ENCODE measurements around the gene TMEM59L.
"Not testable (repeated sequence)": the region's sequence is repeated elsewhere in the genome, so short reads cannot be mapped to it uniquely, and the experiment has no call there.

The TMEM59L gene

GRCh38 chr19:18593367-18594095 lies 19.1 kb upstream of the TMEM59L start:
- DNase-seq (ENCODE audit: insufficient read length, low spot score), result no peak
- FAIRE-seq, result no peak
- TF ChIP-seq TAF1 (IDR thresholded peaks at IDR 0.05; ENCODE audit: low read depth, low read length) (no peak), POLR2A (IDR thresholded peaks at IDR 0.05; ENCODE audit: low read depth, low read length) (no peak), POU2F2 (IDR thresholded peaks at IDR 0.05; ENCODE audit: low read depth, low read length) (no peak), SPI1 (IDR thresholded peaks at IDR 0.05; ENCODE audit: low read depth, low read length) (no peak), POLR2AphosphoS5 (IDR thresholded peaks at IDR 0.05; ENCODE audit: low read depth, low read length) (no peak), PAX5 (IDR thresholded peaks at IDR 0.05; ENCODE audit: insufficient read depth, low read length, severe bottlenecking) (no peak)

- peak; percentile 90 for FAIRE-seq
These were observed 18.4 kb upstream of the TMEM59L start for GRCh38 chr19:18594096-18594823.

GRCh38 chr19:18594824-18595373 lies 17.8 kb upstream of the TMEM59L start:
- TF ChIP-seq POLR2A (IDR thresholded peaks at IDR 0.05; ENCODE audit: low read depth, low read length) (no peak), TAF1 (IDR thresholded peaks at IDR 0.05; ENCODE audit: low read depth, low read length) (no peak), POU2F2 (IDR thresholded peaks at IDR 0.05; ENCODE audit: low read depth, low read length) (no peak), POLR2AphosphoS5 (IDR thresholded peaks at IDR 0.05; ENCODE audit: low read depth, low read length) (no peak), PAX5 (IDR thresholded peaks at IDR 0.05; ENCODE audit: insufficient read depth, low read length, severe bottlenecking) (no peak), SPI1 (IDR thresholded peaks at IDR 0.05; ENCODE audit: low read depth, low read length) (no peak)
- DNase-seq (ENCODE audit: insufficient read length, low spot score) (no peak), FAIRE-seq (no peak)

More at GRCh38 chr19:18594096-18594823, 18.4 kb upstream of the TMEM59L start:
- TF ChIP-seq PAX5 (IDR thresholded peaks at IDR 0.05; ENCODE audit: insufficient read depth, low read length, severe bottlenecking) (no peak), SPI1 (IDR thresholded peaks at IDR 0.05; ENCODE audit: low read depth, low read length) (no peak), POLR2AphosphoS5 (IDR thresholded peaks at IDR 0.05; ENCODE audit: low read depth, low read length) (no peak), POU2F2 (IDR thresholded peaks at IDR 0.05; ENCODE audit: low read depth, low read length) (no peak), POLR2A (IDR thresholded peaks at IDR 0.05; ENCODE audit: low read depth, low read length) (no peak), TAF1 (IDR thresholded peaks at IDR 0.05; ENCODE audit: low read depth, low read length) (no peak)
- DNase-seq (ENCODE audit: insufficient read length, low spot score), result peak; percentile 97

- FAIRE-seq (no peak), DNase-seq (ENCODE audit: insufficient read length, low spot score) (no peak)
- no peak for TF ChIP-seq PAX5 (IDR thresholded peaks at IDR 0.05; ENCODE audit: insufficient read depth, low read length, severe bottlenecking)
These were observed 17.2 kb upstream of the TMEM59L start for GRCh38 chr19:18595475-18595874.

- no peak for DNase-seq (ENCODE audit: insufficient read length, low spot score)
- TF ChIP-seq POLR2A (IDR thresholded peaks at IDR 0.05; ENCODE audit: low read depth, low read length) (no peak), PAX5 (IDR thresholded peaks at IDR 0.05; ENCODE audit: insufficient read depth, low read length, severe bottlenecking) (no peak), TAF1 (IDR thresholded peaks at IDR 0.05; ENCODE audit: low read depth, low read length) (no peak), SPI1 (IDR thresholded peaks at IDR 0.05; ENCODE audit: low read depth, low read length) (no peak), POLR2AphosphoS5 (IDR thresholded peaks at IDR 0.05; ENCODE audit: low read depth, low read length) (no peak), POU2F2 (IDR thresholded peaks at IDR 0.05; ENCODE audit: low read depth, low read length) (no peak)
- FAIRE-seq, result no peak
These were observed 15.9 kb upstream of the TMEM59L start for GRCh38 chr19:18596752-18597157.

GRCh38 chr19:18597809-18598660 lies 14.6 kb upstream of the TMEM59L start:
- no peak for DNase-seq (ENCODE audit: insufficient read length, low spot score)
- TF ChIP-seq POU2F2 (IDR thresholded peaks at IDR 0.05; ENCODE audit: low read depth, low read length), result no peak
- FAIRE-seq, result no peak

GRCh38 chr19:18599485-18599884 lies 13.2 kb upstream of the TMEM59L start:
- DNase-seq (ENCODE audit: insufficient read length, low spot score) (no peak), FAIRE-seq (no peak)

GRCh38 chr19:18600692-18601397 lies 11.8 kb upstream of the TMEM59L start:
- DNase-seq (ENCODE audit: insufficient read length, low spot score); FAIRE-seq: not testable (repeated sequence)

More at GRCh38 chr19:18599485-18599884, 13.2 kb upstream of the TMEM59L start:
- no peak for TF ChIP-seq TAF1 (IDR thresholded peaks at IDR 0.05; ENCODE audit: low read depth, low read length)
- no peak for TF ChIP-seq POLR2A (IDR thresholded peaks at IDR 0.05; ENCODE audit: low read depth, low read length)
- no peak for TF ChIP-seq POLR2AphosphoS5 (IDR thresholded peaks at IDR 0.05; ENCODE audit: low read depth, low read length)
- TF ChIP-seq POU2F2 (IDR thresholded peaks at IDR 0.05; ENCODE audit: low read depth, low read length), result no peak
- TF ChIP-seq SPI1 (IDR thresholded peaks at IDR 0.05; ENCODE audit: low read depth, low read length), result no peak
- TF ChIP-seq PAX5 (IDR thresholded peaks at IDR 0.05; ENCODE audit: insufficient read depth, low read length, severe bottlenecking), result no peak

- no peak for FAIRE-seq
These were observed 10.8 kb upstream of the TMEM59L start for GRCh38 chr19:18601875-18602274.

More at GRCh38 chr19:18601875-18602274, 10.8 kb upstream of the TMEM59L start:
- TF ChIP-seq SPI1 (IDR thresholded peaks at IDR 0.05; ENCODE audit: low read depth, low read length) (no peak), POLR2AphosphoS5 (IDR thresholded peaks at IDR 0.05; ENCODE audit: low read depth, low read length) (no peak), TAF1 (IDR thresholded peaks at IDR 0.05; ENCODE audit: low read depth, low read length) (no peak), POU2F2 (IDR thresholded peaks at IDR 0.05; ENCODE audit: low read depth, low read length) (no peak), POLR2A (IDR thresholded peaks at IDR 0.05; ENCODE audit: low read depth, low read length) (no peak), PAX5 (IDR thresholded peaks at IDR 0.05; ENCODE audit: insufficient read depth, low read length, severe bottlenecking) (no peak)
- no peak for DNase-seq (ENCODE audit: insufficient read length, low spot score)

Data from GM12891 (cell line).